Activated naive CD8-positive, alpha-beta T cell treated with anti-CD3 and anti-CD28 coated beads for 36 hours (primary cell): ENCODE measurements around the gene MAML3. TPM values are rescaled to one million over a fixed set of nuclear protein-coding genes. Genes with fewer than 3 reads are reported as not detected.

ENCODE experiments used
- DNase-seq: peaks from one replicate; pipeline ENCODE4 v3.0.0; 2021
- H3K27ac Mint-ChIP-seq: one replicate; pipeline ENCODE4 v1.8.0; 2022; ENCODE audit warnings: mild to moderate bottlenecking, moderate library complexity, mixed read lengths
- H3K27me3 Mint-ChIP-seq: one replicate; pipeline ENCODE4 v1.8.0; 2022; ENCODE audit warnings: mild to moderate bottlenecking, mixed read lengths
- H3K36me3 Mint-ChIP-seq: one replicate; pipeline ENCODE4 v1.8.0; 2021; ENCODE audit warnings: mild to moderate bottlenecking, mixed read lengths
- H3K4me1 Mint-ChIP-seq: one replicate; pipeline ENCODE4 v1.8.0; 2021; ENCODE audit warnings: mixed read lengths
- H3K4me3 Mint-ChIP-seq: one replicate; pipeline ENCODE4 v1.8.0; 2022; ENCODE audit warnings: mild to moderate bottlenecking, moderate library complexity, mixed read lengths
- H3K9me3 Mint-ChIP-seq: one replicate; pipeline ENCODE4 v1.8.0; 2022; ENCODE audit warnings: mixed read lengths
- total RNA-seq, 2 experiments: library from RNA; stranded (reverse); gene quantifications; one replicate each; pipeline ENCODE4 v1.2.3, GENCODE V29; 2021

MAML3 gene
- total RNA-seq, 2 experiments from 2014 or later: 2.1 to 2.3 TPM

GRCh38 chr4:140047786-140048185, 106.2 kb downstream of the MAML3 start:
- no peak overlapping the region for H3K4me3 Mint-ChIP-seq
- H3K27ac Mint-ChIP-seq: no peak overlapping the region
- no peak for DNase-seq
- H3K4me1 Mint-ChIP-seq: peaks cover 43% of the 10 kb centered on the region
- no peaks in the 10 kb centered on the region for H3K36me3 Mint-ChIP-seq
- H3K27me3 Mint-ChIP-seq: no peaks in the 10 kb centered on the region
- H3K9me3 Mint-ChIP-seq: no peaks in the 10 kb centered on the region

GRCh38 chr4:140047017-140047640, 106.9 kb downstream of the MAML3 start:
- Mint-ChIP-seq H3K4me1 (peaks cover 45% of the 10 kb centered on the region), H3K27ac (no peak overlapping the region), H3K36me3 (no peaks in the 10 kb centered on the region), H3K27me3 (no peaks in the 10 kb centered on the region), H3K9me3 (no peaks in the 10 kb centered on the region), H3K4me3 (no peak overlapping the region)
- no peak for DNase-seq

GRCh38 chr4:140046543-140046942, 107.4 kb downstream of the MAML3 start:
- Mint-ChIP-seq H3K4me3 (no peak overlapping the region), H3K4me1 (peaks cover 42% of the 10 kb centered on the region), H3K36me3 (no peaks in the 10 kb centered on the region), H3K9me3 (no peaks in the 10 kb centered on the region), H3K27me3 (no peaks in the 10 kb centered on the region), H3K27ac (no peak overlapping the region)
- DNase-seq: no peak

GRCh38 chr4:140046016-140046415, 108.0 kb downstream of the MAML3 start:
- H3K9me3 Mint-ChIP-seq: no peaks in the 10 kb centered on the region

GRCh38 chr4:140044337-140044902, 109.6 kb downstream of the MAML3 start:
- no peak for DNase-seq
- H3K4me3 Mint-ChIP-seq: no peak overlapping the region
- H3K9me3 Mint-ChIP-seq: no peaks in the 10 kb centered on the region
- no peak overlapping the region for H3K27ac Mint-ChIP-seq
- H3K4me1 Mint-ChIP-seq: peaks cover 29% of the 10 kb centered on the region
- no peaks in the 10 kb centered on the region for H3K36me3 Mint-ChIP-seq
- H3K27me3 Mint-ChIP-seq: no peaks in the 10 kb centered on the region

More at GRCh38 chr4:140046016-140046415, 108.0 kb downstream of the MAML3 start:
- no peak for DNase-seq
- peaks cover 42% of the 10 kb centered on the region for H3K4me1 Mint-ChIP-seq
- no peak overlapping the region for H3K27ac Mint-ChIP-seq
- no peaks in the 10 kb centered on the region for H3K27me3 Mint-ChIP-seq
- no peaks in the 10 kb centered on the region for H3K36me3 Mint-ChIP-seq
- no peak overlapping the region for H3K4me3 Mint-ChIP-seq

- no peak for DNase-seq
- no peak overlapping the region for H3K27ac Mint-ChIP-seq
- H3K36me3 Mint-ChIP-seq: no peaks in the 10 kb centered on the region
These were observed 111.3 kb downstream of the MAML3 start for GRCh38 chr4:140042634-140043033.

GRCh38 chr4:140038031-140038533, 115.9 kb downstream of the MAML3 start:
- no peak for DNase-seq
- Mint-ChIP-seq H3K4me3 (no peak overlapping the region), H3K27me3 (no peaks in the 10 kb centered on the region), H3K27ac (no peak overlapping the region), H3K4me1 (peaks cover 12% of the 10 kb centered on the region), H3K36me3 (no peaks in the 10 kb centered on the region), H3K9me3 (no peaks in the 10 kb centered on the region)

More at GRCh38 chr4:140042634-140043033, 111.3 kb downstream of the MAML3 start:
- Mint-ChIP-seq H3K9me3 (no peaks in the 10 kb centered on the region), H3K4me1 (peaks cover 18% of the 10 kb centered on the region), H3K27me3 (no peaks in the 10 kb centered on the region), H3K4me3 (no peak overlapping the region)

GRCh38 chr4:140037353-140038030, 116.5 kb downstream of the MAML3 start:
- Mint-ChIP-seq H3K9me3 (no peaks in the 10 kb centered on the region), H3K36me3 (no peaks in the 10 kb centered on the region), H3K27me3 (no peaks in the 10 kb centered on the region), H3K4me1 (peaks cover 10% of the 10 kb centered on the region), H3K27ac (no peak overlapping the region), H3K4me3 (no peak overlapping the region)
- no peak for DNase-seq

- Mint-ChIP-seq H3K27ac (no peak overlapping the region), H3K27me3 (no peaks in the 10 kb centered on the region), H3K36me3 (no peaks in the 10 kb centered on the region), H3K4me1 (no peaks in the 10 kb centered on the region), H3K4me3 (no peak overlapping the region), H3K9me3 (no peaks in the 10 kb centered on the region)
- DNase-seq: no peak
These were observed 122.3 kb downstream of the MAML3 start for GRCh38 chr4:140031706-140032105.

GRCh38 chr4:140031061-140031460, 122.9 kb downstream of the MAML3 start:
- no peak overlapping the region for H3K27ac Mint-ChIP-seq
- no peaks in the 10 kb centered on the region for H3K4me1 Mint-ChIP-seq
- no peaks in the 10 kb centered on the region for H3K27me3 Mint-ChIP-seq
- no peak overlapping the region for H3K4me3 Mint-ChIP-seq
- no peaks in the 10 kb centered on the region for H3K36me3 Mint-ChIP-seq
- H3K9me3 Mint-ChIP-seq: no peaks in the 10 kb centered on the region
- DNase-seq: no peak

GRCh38 chr4:140028676-140029517, 125.1 kb downstream of the MAML3 start:
- Mint-ChIP-seq H3K9me3 (no peaks in the 10 kb centered on the region), H3K4me3 (no peak overlapping the region), H3K27ac (no peak overlapping the region), H3K36me3 (no peaks in the 10 kb centered on the region), H3K27me3 (no peaks in the 10 kb centered on the region), H3K4me1 (no peaks in the 10 kb centered on the region)
- no peak for DNase-seq

GRCh38 chr4:140028101-140028500, 125.9 kb downstream of the MAML3 start:
- H3K27ac Mint-ChIP-seq: no peak overlapping the region
- no peaks in the 10 kb centered on the region for H3K36me3 Mint-ChIP-seq
- no peaks in the 10 kb centered on the region for H3K4me1 Mint-ChIP-seq
- H3K4me3 Mint-ChIP-seq: no peak overlapping the region
- H3K9me3 Mint-ChIP-seq: no peaks in the 10 kb centered on the region
- no peak for DNase-seq
- H3K27me3 Mint-ChIP-seq: no peaks in the 10 kb centered on the region

- no peaks in the 10 kb centered on the region for H3K27me3 Mint-ChIP-seq
- H3K9me3 Mint-ChIP-seq: no peaks in the 10 kb centered on the region
- no peaks in the 10 kb centered on the region for H3K36me3 Mint-ChIP-seq
- no peak overlapping the region for H3K27ac Mint-ChIP-seq
- DNase-seq: no peak
- no peak overlapping the region for H3K4me3 Mint-ChIP-seq
- no peaks in the 10 kb centered on the region for H3K4me1 Mint-ChIP-seq
These were observed 126.9 kb downstream of the MAML3 start for GRCh38 chr4:140027101-140027500.

GRCh38 chr4:140025470-140025869, 128.5 kb downstream of the MAML3 start:
- Mint-ChIP-seq H3K4me1 (no peaks in the 10 kb centered on the region), H3K9me3 (no peaks in the 10 kb centered on the region), H3K27me3 (no peaks in the 10 kb centered on the region), H3K27ac (no peak overlapping the region), H3K36me3 (no peaks in the 10 kb centered on the region), H3K4me3 (no peak overlapping the region)
- no peak for DNase-seq
